ENCODE data around the gene MCM3AP. TPM values are rescaled to one million over a fixed set of nuclear protein-coding genes. Genes with fewer than 3 reads are reported as not detected.

Gene MCM3AP
- total RNA-seq, 1 experiment from 2014 or later = 57.8 TPM

- Histone ChIP-seq H3K4me1 (replicated peaks; ENCODE audit: insufficient read depth) (no peaks in the 10 kb centered on the region), H3K9me3 (ENCODE audit: insufficient read depth, low read depth) (no peaks in the 10 kb centered on the region), H3K36me3 (ENCODE audit: low read depth) (no peaks in the 10 kb centered on the region; the same call in 1 of the 2 replicates), H3K27ac (no peak overlapping the region), H4K20me1 (ENCODE audit: insufficient read depth) (no peaks in the 10 kb centered on the region), H3K27me3 (ENCODE audit: insufficient read depth, low read depth) (no peaks in the 10 kb centered on the region), H2AFZ (no peak overlapping the region), H3F3A (ENCODE audit: insufficient read depth, low read depth) (no peaks in the 10 kb centered on the region), H3K9me2 (ENCODE audit: insufficient read depth) (no peaks in the 10 kb centered on the region), H3K4me3 (no peak overlapping the region), H3K4me2 (no peak overlapping the region), H3K79me2 (ENCODE audit: low read depth) (no peaks in the 10 kb centered on the region)
- TF ChIP-seq CTCF (conservative IDR thresholded peaks at IDR 0.05) (no peak), EZH2 (IDR thresholded peaks at IDR 0.05; ENCODE audit: low read depth) (no peak)
- ChIA-PET CTCF (no interaction called here), POLR2A (ENCODE audit: unreplicated experiment) (no interaction called here)
- intact Hi-C loops (cut with micrococcal nuclease; ENCODE audit: unreplicated experiment) = no loop called here
- DNase-seq = no peak
- no TSS peak for BruUV-seq (replicated peaks)
These were observed 35.2 kb downstream of the MCM3AP start for GRCh38 chr21:46250146-46250725.

GRCh38 chr21:46248827-46249226 lies 36.6 kb downstream of the MCM3AP start:
- intact Hi-C loops (cut with micrococcal nuclease; ENCODE audit: unreplicated experiment) = no loop called here
- H3K36me3 ChIP-seq (ENCODE audit: low read depth) = no peaks in the 10 kb centered on the region; the same call in 1 of the 2 replicates
- no peak for TF ChIP-seq CTCF (conservative IDR thresholded peaks at IDR 0.05)
- TF ChIP-seq EZH2 (IDR thresholded peaks at IDR 0.05; ENCODE audit: low read depth) = no peak
- H4K20me1 ChIP-seq (ENCODE audit: insufficient read depth) = no peaks in the 10 kb centered on the region
- H3K9me3 ChIP-seq (ENCODE audit: insufficient read depth, low read depth) = no peaks in the 10 kb centered on the region
- POLR2A ChIA-PET (ENCODE audit: unreplicated experiment) = no interaction called here
- no peak overlapping the region for H2AFZ ChIP-seq
- no peak overlapping the region for H3K27ac ChIP-seq
- no peaks in the 10 kb centered on the region for H3K9me2 ChIP-seq (ENCODE audit: insufficient read depth)
- H3K27me3 ChIP-seq (ENCODE audit: insufficient read depth, low read depth) = no peaks in the 10 kb centered on the region
- no peak for DNase-seq
- CTCF ChIA-PET = no interaction called here
- BruUV-seq (replicated peaks) = no TSS peak
- H3K4me3 ChIP-seq = no peak overlapping the region
- H3K4me1 ChIP-seq (replicated peaks; ENCODE audit: insufficient read depth) = no peaks in the 10 kb centered on the region
- H3F3A ChIP-seq (ENCODE audit: insufficient read depth, low read depth) = no peaks in the 10 kb centered on the region
- H3K79me2 ChIP-seq (ENCODE audit: low read depth) = no peaks in the 10 kb centered on the region
- no peak overlapping the region for H3K4me2 ChIP-seq

- no peaks in the 10 kb centered on the region for H3F3A ChIP-seq (ENCODE audit: insufficient read depth, low read depth)
- H3K27me3 ChIP-seq (ENCODE audit: insufficient read depth, low read depth) = no peaks in the 10 kb centered on the region
- H3K4me1 ChIP-seq (replicated peaks; ENCODE audit: insufficient read depth) = no peaks in the 10 kb centered on the region
- no peak overlapping the region for H3K27ac ChIP-seq
- H3K9me2 ChIP-seq (ENCODE audit: insufficient read depth) = no peaks in the 10 kb centered on the region
- intact Hi-C loops (cut with micrococcal nuclease; ENCODE audit: unreplicated experiment) = no loop called here
- TF ChIP-seq CTCF (conservative IDR thresholded peaks at IDR 0.05) (no peak), EZH2 (IDR thresholded peaks at IDR 0.05; ENCODE audit: low read depth) (no peak)
- no peak for DNase-seq
- no peaks in the 10 kb centered on the region; the same call in 1 of the 2 replicates for H3K36me3 ChIP-seq (ENCODE audit: low read depth)
- POLR2A ChIA-PET (ENCODE audit: unreplicated experiment) = no interaction called here
- CTCF ChIA-PET = no interaction called here
- H4K20me1 ChIP-seq (ENCODE audit: insufficient read depth) = no peaks in the 10 kb centered on the region
- H3K4me2 ChIP-seq = no peak overlapping the region
- H3K79me2 ChIP-seq (ENCODE audit: low read depth) = no peaks in the 10 kb centered on the region
- BruUV-seq (replicated peaks) = no TSS peak
- H3K4me3 ChIP-seq = no peak overlapping the region
- H2AFZ ChIP-seq = no peak overlapping the region
- H3K9me3 ChIP-seq (ENCODE audit: insufficient read depth, low read depth) = no peaks in the 10 kb centered on the region
These were observed 37.0 kb downstream of the MCM3AP start for GRCh38 chr21:46248422-46248782.
